Fibroblast of lung (primary cell): Measurements from ENCODE around the gene TMCC1. TPM values are rescaled to one million over a fixed set of nuclear protein-coding genes. Genes with fewer than 3 reads are reported as not detected.

ENCODE experiments used
- DNase-seq, 2 donors: peaks; one replicate each; pipeline versions ENCODE4 v3.0.0 to v3.0.0-alpha.2; 2010; ENCODE audit warnings: low read depth in 2 of 2
- H2AFZ ChIP-seq: 2 replicates; pipeline ENCODE4 v1.5.1; 2012; ENCODE audit warnings: low read length, control low read depth, inconsistent platforms
- H3K27ac ChIP-seq: 2 replicates; pipeline ENCODE4 v1.5.1; 2011; ENCODE audit warnings: low read length, control low read depth; ENCODE audit not compliant: insufficient read depth
- H3K27me3 ChIP-seq: 2 replicates; pipeline ENCODE4 v1.5.1; 2011; ENCODE audit warnings: mild to moderate bottlenecking, low read length; ENCODE audit not compliant: control insufficient read depth, insufficient read depth
- H3K36me3 ChIP-seq: 2 replicates; pipeline ENCODE4 v1.5.1; 2011; ENCODE audit warnings: low read length; ENCODE audit not compliant: control insufficient read depth, insufficient read depth
- H3K4me1 ChIP-seq: 2 replicates; pipeline ENCODE4 v1.5.1; 2011; ENCODE audit warnings: low read length; ENCODE audit not compliant: control insufficient read depth, insufficient read depth; ENCODE audit errors: extremely low read depth
- H3K4me2 ChIP-seq: 2 replicates; pipeline ENCODE4 v1.5.1; 2011; ENCODE audit warnings: low read length, control low read depth; ENCODE audit not compliant: insufficient read depth; ENCODE audit errors: extremely low read depth
- H3K4me3 ChIP-seq, 4 experiments: fragments of 200-600 bp in 1 of 4; sonication (generic) in 1 of 4; replicated peaks in 1 of 4; 2 replicates each; pipeline ENCODE4 v1.5.1; 2011 to 2016; ENCODE audit warnings: low read length in 4 of 4, low read depth in 3 of 4, mild to moderate bottlenecking in 3 of 4, control low read depth in 2 of 4, inconsistent platforms in 1 of 4, mixed read lengths in 1 of 4; ENCODE audit not compliant: insufficient read depth in 1 of 4; ENCODE audit errors: control extremely low read depth in 1 of 4
- H3K79me2 ChIP-seq: 2 replicates; pipeline ENCODE4 v1.5.1; 2012; ENCODE audit warnings: mild to moderate bottlenecking, low read length, inconsistent platforms; ENCODE audit not compliant: control insufficient read depth, insufficient read depth
- H3K9ac ChIP-seq: 2 replicates; pipeline ENCODE4 v1.5.1; 2011; ENCODE audit warnings: mild to moderate bottlenecking, low read length, control low read depth; ENCODE audit not compliant: insufficient read depth
- H3K9me3 ChIP-seq: 2 replicates; pipeline ENCODE4 v1.5.1; 2012; ENCODE audit warnings: low read depth, low read length; ENCODE audit not compliant: control insufficient read depth, insufficient read depth
- H4K20me1 ChIP-seq: 2 replicates; pipeline ENCODE4 v1.5.1; 2011; ENCODE audit warnings: low read length; ENCODE audit not compliant: control insufficient read depth, insufficient read depth; ENCODE audit errors: extremely low read depth
- EZH2 ChIP-seq: IDR thresholded peaks from 2 replicates; pipeline ENCODE4 v1.5.1; 2012; ENCODE audit warnings: low read length, control low read depth, mild to moderate bottlenecking; ENCODE audit errors: missing control alignments
- polyA plus RNA-seq, 2 donors: library from polyadenylated mRNA; depleted of rRNA in 1 of 2; stranded (reverse) in 1 of 2; unstranded in 1 of 2; fragments of >200 nt; gene quantifications; 2 replicates each; pipeline ENCODE4 v1.2.1, GENCODE V29; 2011 to 2012; ENCODE audit warnings: missing spikeins in 1 of 2
- total RNA-seq: library from RNA; depleted of rRNA; stranded (reverse); fragments of >200 nt; gene quantifications from 2 replicates; pipeline ENCODE4 v1.2.1, GENCODE V29; 2014
- TF ChIP-seq, protein P1 (sequence below), 2 donors: IDR thresholded peaks in 1 of 2; conservative IDR thresholded peaks in 1 of 2; 1 replicate in 1 of 2; 2 replicates in 1 of 2; pipeline ENCODE4 v1.5.1; 2011 to 2012; ENCODE audit warnings: low read length in 2 of 2, control low read depth in 1 of 2, inconsistent platforms in 1 of 2, low read depth in 1 of 2, mild to moderate bottlenecking in 1 of 2

TMCC1 gene
- total and polyA plus RNA-seq, 2 donors (not counting 1 experiment from before 2014, with no cell fraction given): 16.2 to 16.8 TPM

DNA sequence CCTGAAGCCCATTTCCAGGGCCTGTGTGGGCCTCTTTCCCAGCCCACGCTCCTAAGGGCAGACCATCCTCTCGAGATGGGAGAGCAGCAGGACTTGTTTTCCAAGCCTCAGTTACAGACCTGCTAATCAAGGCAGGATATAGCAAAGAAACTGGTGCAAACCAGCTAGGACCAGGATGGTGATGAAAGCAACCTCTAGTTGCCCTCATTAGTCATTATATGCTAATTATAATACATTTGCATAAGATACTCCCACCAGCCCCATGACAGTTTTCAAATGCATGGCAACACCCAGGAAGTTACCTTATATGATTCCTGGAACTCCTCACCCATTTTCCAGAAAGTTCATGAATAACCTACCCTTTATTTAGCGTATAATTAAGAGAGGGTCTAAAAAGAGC, 46.6 kb upstream of the TMCC1 start:
- no peak overlapping the region for H3K4me3 ChIP-seq
- H4K20me1 ChIP-seq: no peaks in the 10 kb centered on the region
- H3K27ac ChIP-seq: no peak overlapping the region
- H3K27me3 ChIP-seq: no peaks in the 10 kb centered on the region
- no peaks in the 10 kb centered on the region for H3K36me3 ChIP-seq
- no peak overlapping the region for H3K9ac ChIP-seq
- H2AFZ ChIP-seq: no peak overlapping the region
- no peaks in the 10 kb centered on the region for H3K9me3 ChIP-seq
- DNase-seq: no peak
- H3K79me2 ChIP-seq: no peaks in the 10 kb centered on the region
- no peak overlapping the region for H3K4me2 ChIP-seq
- peaks cover 2% of the 10 kb centered on the region for H3K4me1 ChIP-seq
- TF ChIP-seq EZH2: no peak
- TF ChIP-seq, protein P1, sequence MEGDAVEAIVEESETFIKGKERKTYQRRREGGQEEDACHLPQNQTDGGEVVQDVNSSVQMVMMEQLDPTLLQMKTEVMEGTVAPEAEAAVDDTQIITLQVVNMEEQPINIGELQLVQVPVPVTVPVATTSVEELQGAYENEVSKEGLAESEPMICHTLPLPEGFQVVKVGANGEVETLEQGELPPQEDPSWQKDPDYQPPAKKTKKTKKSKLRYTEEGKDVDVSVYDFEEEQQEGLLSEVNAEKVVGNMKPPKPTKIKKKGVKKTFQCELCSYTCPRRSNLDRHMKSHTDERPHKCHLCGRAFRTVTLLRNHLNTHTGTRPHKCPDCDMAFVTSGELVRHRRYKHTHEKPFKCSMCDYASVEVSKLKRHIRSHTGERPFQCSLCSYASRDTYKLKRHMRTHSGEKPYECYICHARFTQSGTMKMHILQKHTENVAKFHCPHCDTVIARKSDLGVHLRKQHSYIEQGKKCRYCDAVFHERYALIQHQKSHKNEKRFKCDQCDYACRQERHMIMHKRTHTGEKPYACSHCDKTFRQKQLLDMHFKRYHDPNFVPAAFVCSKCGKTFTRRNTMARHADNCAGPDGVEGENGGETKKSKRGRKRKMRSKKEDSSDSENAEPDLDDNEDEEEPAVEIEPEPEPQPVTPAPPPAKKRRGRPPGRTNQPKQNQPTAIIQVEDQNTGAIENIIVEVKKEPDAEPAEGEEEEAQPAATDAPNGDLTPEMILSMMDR (conservative IDR thresholded peaks at IDR 0.05 in 1 of 2, IDR thresholded peaks at IDR 0.05 in 1 of 2; ENCODE audit: low read depth in 1 of 2, low read length in 2 of 2): no peak

DNA sequence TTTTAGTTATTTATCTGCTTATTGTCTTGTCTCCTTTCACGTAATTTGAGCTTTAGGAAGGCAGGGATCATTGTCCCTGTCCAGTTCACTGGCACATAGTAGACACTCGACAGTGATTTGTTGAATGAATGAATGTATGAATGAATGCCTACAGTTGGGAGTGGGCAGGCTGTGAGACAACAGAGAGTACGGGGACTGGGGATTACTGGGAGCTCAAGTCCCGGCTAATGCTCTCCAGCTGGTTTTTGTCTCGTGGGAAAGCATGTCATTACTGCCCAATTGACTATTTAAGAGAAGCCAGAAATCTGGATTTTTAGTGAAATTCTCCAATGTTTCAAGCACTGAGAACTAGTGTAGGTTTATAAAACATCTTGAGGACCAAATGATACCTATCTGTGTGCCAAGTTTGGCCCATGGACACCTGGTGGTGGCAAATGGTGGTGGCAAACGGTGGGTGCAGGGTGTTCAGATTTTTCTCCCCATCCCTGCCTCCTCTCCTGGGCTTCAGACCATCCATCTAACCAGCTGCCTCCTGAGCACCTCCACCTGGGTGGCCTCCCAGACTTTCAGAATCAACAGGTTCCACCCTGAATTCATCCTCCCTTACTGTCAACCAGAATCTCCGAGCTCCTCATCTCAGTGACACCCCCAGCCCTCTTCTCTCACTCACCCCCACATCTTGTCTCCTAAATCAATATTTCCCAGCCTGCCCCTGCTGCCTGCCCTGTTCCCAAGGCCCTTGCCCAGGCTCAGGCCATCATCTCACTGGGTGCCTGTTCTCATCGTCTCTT, 44.8 kb upstream of the TMCC1 start:
- no peak overlapping the region for H2AFZ ChIP-seq
- no peaks in the 10 kb centered on the region for H4K20me1 ChIP-seq
- H3K36me3 ChIP-seq: no peaks in the 10 kb centered on the region
- no peak overlapping the region for H3K4me3 ChIP-seq
- H3K4me1 ChIP-seq: peaks cover 2% of the 10 kb centered on the region
- H3K4me2 ChIP-seq: no peak overlapping the region
- H3K79me2 ChIP-seq: no peaks in the 10 kb centered on the region
- TF ChIP-seq EZH2: no peak
- TF ChIP-seq, protein P1 (conservative IDR thresholded peaks at IDR 0.05 in 1 of 2, IDR thresholded peaks at IDR 0.05 in 1 of 2; ENCODE audit: low read depth in 1 of 2, low read length in 2 of 2): no peak
- no peak for DNase-seq
- no peak overlapping the region for H3K9ac ChIP-seq
- no peak overlapping the region for H3K27ac ChIP-seq
- H3K9me3 ChIP-seq: no peaks in the 10 kb centered on the region
- no peaks in the 10 kb centered on the region for H3K27me3 ChIP-seq

DNA sequence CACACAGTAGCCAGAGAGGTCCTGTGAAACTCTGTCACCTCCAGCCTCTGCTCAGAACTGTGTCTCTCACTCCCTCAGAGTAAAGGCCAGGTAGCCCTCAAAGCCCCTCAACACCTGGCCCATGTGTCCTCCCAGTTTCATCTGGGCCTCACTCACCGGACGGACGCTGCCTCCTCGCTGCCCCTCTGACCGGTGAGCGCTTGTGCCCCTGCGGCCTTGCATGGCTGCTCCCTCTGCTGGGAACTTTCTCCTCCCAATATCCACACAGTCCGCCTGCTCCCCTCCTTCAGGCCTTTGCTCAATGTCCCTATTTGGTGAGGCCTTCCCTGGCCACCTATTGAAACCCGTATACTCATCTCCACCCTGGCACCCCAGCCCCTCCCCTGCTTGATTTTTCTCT, 44.2 kb upstream of the TMCC1 start:
- peaks cover 2% of the 10 kb centered on the region for H3K4me1 ChIP-seq
- no peaks in the 10 kb centered on the region for H3K79me2 ChIP-seq
- no peak overlapping the region for H3K4me2 ChIP-seq
- H3K27ac ChIP-seq: no peak overlapping the region
- no peaks in the 10 kb centered on the region for H3K27me3 ChIP-seq
- H4K20me1 ChIP-seq: no peaks in the 10 kb centered on the region
- H3K4me3 ChIP-seq: no peak overlapping the region
- H2AFZ ChIP-seq: no peak overlapping the region
- H3K36me3 ChIP-seq: no peaks in the 10 kb centered on the region
- no peak for DNase-seq
- no peaks in the 10 kb centered on the region for H3K9me3 ChIP-seq
- TF ChIP-seq, protein P1 (conservative IDR thresholded peaks at IDR 0.05 in 1 of 2, IDR thresholded peaks at IDR 0.05 in 1 of 2; ENCODE audit: low read depth in 1 of 2, low read length in 2 of 2): no peak
- no peak for TF ChIP-seq EZH2
- H3K9ac ChIP-seq: no peak overlapping the region
